Measurements from ENCODE around the gene FANCI.
"Not testable (repeated sequence)": the region's sequence is repeated elsewhere in the genome, so short reads cannot be mapped to it uniquely, and the experiment has no call there.

The FANCI gene

GRCh38 chr15:89221543-89221942 is 22.2 kb upstream of the FANCI start, which contains the start of gene RLBP1:
TSS of gene RLBP1 (minus strand) at chr15:89221579. CDS start at chr15:89218975, 2,604 bp downstream.
- DNase-seq (ENCODE audit: low read depth in 2 of 3, low spot score in 1 of 3): no peak

GRCh38 chr15:89225588-89225987 is 18.2 kb upstream of the FANCI start:
- DNase-seq (ENCODE audit: low read depth in 2 of 3, low spot score in 1 of 3): no peak

GRCh38 chr15:89226359-89227221 is 17.2 kb upstream of the FANCI start:
- DNase-seq (ENCODE audit: low read depth in 2 of 3, low spot score in 1 of 3): no peak

GRCh38 chr15:89227425-89227824 is 16.4 kb upstream of the FANCI start:
- no peak for DNase-seq (ENCODE audit: low read depth in 2 of 3, low spot score in 1 of 3)

- DNase-seq (ENCODE audit: low read depth in 2 of 3, low spot score in 1 of 3): no peak
Measured at GRCh38 chr15:89230277-89230676, 13.5 kb upstream of the FANCI start.

GRCh38 chr15:89231832-89232231 is 11.9 kb upstream of the FANCI start:
- DNase-seq (ENCODE audit: low read depth in 2 of 3, low spot score in 1 of 3): no peak

- not testable (repeated sequence) for DNase-seq (ENCODE audit: low read depth in 2 of 3, low spot score in 1 of 3)
Measured at GRCh38 chr15:89239883-89240810, 3.6 kb upstream of the FANCI start.

- DNase-seq (ENCODE audit: low read depth in 2 of 3, low spot score in 1 of 3): no peak
Measured at GRCh38 chr15:89243046-89243690, 611 bp upstream of the FANCI start.

- DNase-seq (ENCODE audit: low read depth in 2 of 3, low spot score in 1 of 3): no peak
Measured at GRCh38 chr15:89244574-89244903, 760 bp downstream of the FANCI start.

GRCh38 chr15:89247446-89247845 is 3.7 kb downstream of the FANCI start:
- DNase-seq (ENCODE audit: low read depth in 2 of 3, low spot score in 1 of 3): no peak

GRCh38 chr15:89248584-89248983 is 4.8 kb downstream of the FANCI start:
- no peak for DNase-seq (ENCODE audit: low read depth in 2 of 3, low spot score in 1 of 3)

GRCh38 chr15:89250142-89250541 is 6.4 kb downstream of the FANCI start:
- not testable (repeated sequence) for DNase-seq (ENCODE audit: low read depth in 2 of 3, low spot score in 1 of 3)

GRCh38 chr15:89277281-89277680 is 33.5 kb downstream of the FANCI start:
- DNase-seq (ENCODE audit: low read depth in 2 of 3, low spot score in 1 of 3): not testable (repeated sequence)

- no peak for DNase-seq (ENCODE audit: low read depth in 2 of 3, low spot score in 1 of 3)
Measured at GRCh38 chr15:89278307-89278706, 34.5 kb downstream of the FANCI start.

GRCh38 chr15:89282631-89283030 is 38.9 kb downstream of the FANCI start:
- DNase-seq (ENCODE audit: low read depth in 2 of 3, low spot score in 1 of 3): no peak

GRCh38 chr15:89283201-89283600 is 39.4 kb downstream of the FANCI start:
- DNase-seq (ENCODE audit: low read depth in 2 of 3, low spot score in 1 of 3): no peak

- no peak for DNase-seq (ENCODE audit: low read depth in 2 of 3, low spot score in 1 of 3)
Measured at GRCh38 chr15:89291934-89292438, 48.2 kb downstream of the FANCI start.

- DNase-seq (ENCODE audit: low read depth in 2 of 3, low spot score in 1 of 3): no peak
Measured at GRCh38 chr15:89293012-89293411, 49.2 kb downstream of the FANCI start.

- DNase-seq (ENCODE audit: low read depth in 2 of 3, low spot score in 1 of 3): no peak
Measured at GRCh38 chr15:89299896-89300295, 56.1 kb downstream of the FANCI start.

GRCh38 chr15:89301304-89302089 is 57.7 kb downstream of the FANCI start:
- no peak for DNase-seq (ENCODE audit: low read depth in 2 of 3, low spot score in 1 of 3)

All from stimulated activated CD4-positive, alpha-beta T cell treated with anti-CD3 and anti-CD28 coated beads, Interleukin-12 subunit alpha, Interleukin-12 subunit beta, amount 100 ng/mL, for 48 hours (primary cell).